Loucy (cell line): ENCODE measurements around the gene PAX2.

ENCODE experiments used
- CTCF ChIP-seq: fragments of 200-600 bp; sonication (generic); conservative IDR thresholded peaks from 2 replicates; pipeline ENCODE4 v1.5.1; 2014; ENCODE audit warnings: mild to moderate bottlenecking, antibody characterized with exemption, low read length
- EZH2phosphoT487 ChIP-seq: fragments of 200-600 bp; IDR thresholded peaks from 2 replicates; pipeline ENCODE4 v1.6.1; 2018; ENCODE audit warnings: antibody characterized with exemption, mild to moderate bottlenecking, moderate library complexity, borderline replicate concordance

GRCh38 chr10:100780324-100780723 is 34.9 kb downstream of the PAX2 start:
- no peak for TF ChIP-seq CTCF
- TF ChIP-seq EZH2phosphoT487 = no peak
